SK-N-MC (cell line): ENCODE data around the gene SBF2.

ENCODE experiments used
- EZH2 ChIP-seq: fragments of 200-600 bp; sonication (generic); IDR thresholded peaks from one replicate; pipeline ENCODE4 v1.6.1; 2017; ENCODE audit warnings: antibody characterized with exemption
- FOXP2 ChIP-seq: optimal IDR thresholded peaks from 2 replicates; pipeline ENCODE3; 2011; ENCODE audit warnings: mild to moderate bottlenecking, moderate library complexity; ENCODE audit not compliant: insufficient read depth; ENCODE audit errors: extremely low read length, control extremely low read depth
- POLR2AphosphoS5 ChIP-seq: IDR thresholded peaks from 2 replicates; pipeline ENCODE4 v1.6.1; 2012; ENCODE audit warnings: mild to moderate bottlenecking, low read depth, low read length, borderline replicate concordance

- TF ChIP-seq POLR2AphosphoS5: no peak
- TF ChIP-seq EZH2: no peak
- no peak for TF ChIP-seq FOXP2
These were observed 177.4 kb downstream of the SBF2 start for GRCh38 chr11:10116588-10116987.
